HEK293 (cell line): ENCODE results near the gene HSPA8.
A peak's percentile ranks its signal among the peaks of the same experiment; 100 is the strongest.

Experiments
- CTCF ChIA-PET: fragments of 350-600 bp; formaldehyde crosslinking; extraction: SDS; loops from one replicate; lab custom pipeline; 2021; ENCODE audit warnings: antibody characterized with exemption; lab: Yijun Ruan, JAX
- POLR2A ChIA-PET: fragments of 300-600 bp; formaldehyde crosslinking; extraction: SDS; loops from one replicate; lab custom pipeline; 2020; ENCODE audit warnings: antibody characterized with exemption, inconsistent platforms; lab: Yijun Ruan, JAX
- H3K27ac ChIP-seq: fragments of 200-500 bp; sonication (Bioruptor generic); 2 replicates; pipeline ENCODE4 v1.5.1; 2014; ENCODE audit warnings: low read depth, low read length, control low read depth, inconsistent platforms; ENCODE audit errors: extremely low read depth
- H3K36me3 ChIP-seq, 2 experiments: fragments of 200-500 bp in 1 of 2; sonication (Bioruptor generic) in 1 of 2; 1 replicate in 1 of 2; 2 replicates in 1 of 2; pipeline ENCODE4 v1.5.1; 2014 to 2017; ENCODE audit warnings: inconsistent platforms in 2 of 2, low read length in 2 of 2; ENCODE audit not compliant: control insufficient read depth in 2 of 2, insufficient read depth in 1 of 2
- H3K4me1 ChIP-seq: fragments of 200-500 bp; sonication (Bioruptor generic); 2 replicates; pipeline ENCODE4 v1.5.1; 2014; ENCODE audit warnings: mild to moderate bottlenecking, low read length, inconsistent platforms; ENCODE audit not compliant: control insufficient read depth, insufficient read depth
- H3K4me3 ChIP-seq: 2 replicates; pipeline ENCODE4 v1.5.1; 2011; ENCODE audit warnings: low read depth, mild to moderate bottlenecking, control low read depth, low read length, moderate library complexity
- H3K9me3 ChIP-seq: fragments of 200-500 bp; sonication (Bioruptor generic); 2 replicates; pipeline ENCODE4 v1.5.1; 2014; ENCODE audit warnings: low read depth, low read length, inconsistent platforms; ENCODE audit not compliant: control insufficient read depth, insufficient read depth
- GLIS1 ChIP-seq: fragments of 450-650 bp; formaldehyde crosslinking; IDR thresholded peaks from 2 replicates; pipeline ENCODE4 v1.5.1; 2016; ENCODE audit warnings: missing biosample characterization, missing genetic modification characterization
- GLIS2 ChIP-seq: fragments of 450-650 bp; formaldehyde crosslinking; IDR thresholded peaks from 2 replicates; pipeline ENCODE4 v1.5.1; 2016; ENCODE audit warnings: missing biosample characterization, missing genetic modification characterization
- HIC1 ChIP-seq: fragments of 450-650 bp; formaldehyde crosslinking; IDR thresholded peaks from 2 replicates; pipeline ENCODE4 v1.5.1; 2016; ENCODE audit warnings: missing biosample characterization, missing genetic modification characterization
- MYNN ChIP-seq: fragments of 450-650 bp; formaldehyde crosslinking; IDR thresholded peaks from 2 replicates; pipeline ENCODE4 v1.5.1; 2016; ENCODE audit warnings: missing biosample characterization, missing genetic modification characterization, borderline replicate concordance
- SP3 ChIP-seq: fragments of 450-650 bp; formaldehyde crosslinking; IDR thresholded peaks from 2 replicates; pipeline ENCODE4 v1.5.1; 2016; ENCODE audit warnings: missing biosample characterization, missing genetic modification characterization
- YY2 ChIP-seq: fragments of 450-650 bp; formaldehyde crosslinking; IDR thresholded peaks from 2 replicates; pipeline ENCODE4 v1.5.1; 2016; ENCODE audit warnings: missing biosample characterization, missing genetic modification characterization
- ZBTB10 ChIP-seq: fragments of 450-650 bp; formaldehyde crosslinking; IDR thresholded peaks from 2 replicates; pipeline ENCODE4 v1.5.1; 2016; ENCODE audit warnings: missing biosample characterization, missing genetic modification characterization
- ZBTB8A ChIP-seq: fragments of 450-650 bp; formaldehyde crosslinking; IDR thresholded peaks from 2 replicates; pipeline ENCODE4 v1.5.1; 2016; ENCODE audit warnings: missing biosample characterization, missing genetic modification characterization
- ZNF140 ChIP-seq: fragments of 450-650 bp; formaldehyde crosslinking; IDR thresholded peaks from 2 replicates; pipeline ENCODE4 v1.5.1; 2016; ENCODE audit warnings: missing biosample characterization, missing genetic modification characterization
- ZNF146 ChIP-seq: fragments of 450-650 bp; formaldehyde crosslinking; IDR thresholded peaks from 2 replicates; pipeline ENCODE4 v1.5.1; 2016; ENCODE audit warnings: missing biosample characterization, missing genetic modification characterization
- ZNF157 ChIP-seq: fragments of 450-650 bp; formaldehyde crosslinking; IDR thresholded peaks from 2 replicates; pipeline ENCODE4 v1.5.1; 2016; ENCODE audit warnings: missing biosample characterization, missing genetic modification characterization
- ZNF202 ChIP-seq: fragments of 450-650 bp; formaldehyde crosslinking; IDR thresholded peaks from 2 replicates; pipeline ENCODE4 v1.5.1; 2016; ENCODE audit warnings: missing biosample characterization, missing genetic modification characterization, borderline replicate concordance
- ZNF248 ChIP-seq: fragments of 450-650 bp; formaldehyde crosslinking; IDR thresholded peaks from 2 replicates; pipeline ENCODE4 v1.5.1; 2017; ENCODE audit warnings: missing biosample characterization, missing genetic modification characterization
- ZNF335 ChIP-seq: fragments of 450-650 bp; formaldehyde crosslinking; conservative IDR thresholded peaks from 2 replicates; pipeline ENCODE4 v1.5.1; 2016; ENCODE audit warnings: missing biosample characterization, missing genetic modification characterization
- ZNF341 ChIP-seq: fragments of 450-650 bp; formaldehyde crosslinking; IDR thresholded peaks from 2 replicates; pipeline ENCODE4; 2016; ENCODE audit warnings: low read depth, missing biosample characterization, missing genetic modification characterization
- ZNF513 ChIP-seq: fragments of 450-650 bp; IDR thresholded peaks from 2 replicates; pipeline ENCODE4 v1.5.1; 2018; ENCODE audit warnings: missing biosample characterization, missing genetic modification characterization
- ZNF518A ChIP-seq: fragments of 450-650 bp; formaldehyde crosslinking; conservative IDR thresholded peaks from 2 replicates; pipeline ENCODE4 v1.5.1; 2016; ENCODE audit warnings: low read depth, missing biosample characterization, missing genetic modification characterization
- ZNF549 ChIP-seq: fragments of 450-650 bp; IDR thresholded peaks from 2 replicates; pipeline ENCODE4 v1.5.1; 2018; ENCODE audit warnings: missing biosample characterization, missing genetic modification characterization, mild to moderate bottlenecking, inconsistent platforms, moderate library complexity
- ZNF571 ChIP-seq: fragments of 450-650 bp; formaldehyde crosslinking; IDR thresholded peaks from 2 replicates; pipeline ENCODE4 v1.5.0; 2017; ENCODE audit warnings: missing biosample characterization, missing genetic modification characterization
- ZNF580 ChIP-seq: fragments of 450-650 bp; formaldehyde crosslinking; IDR thresholded peaks from 2 replicates; pipeline ENCODE4 v1.5.1; 2016; ENCODE audit warnings: missing biosample characterization, missing genetic modification characterization
- ZNF600 ChIP-seq: fragments of 450-650 bp; formaldehyde crosslinking; IDR thresholded peaks from 2 replicates; pipeline ENCODE4 v1.5.1; 2016; ENCODE audit warnings: missing biosample characterization, missing genetic modification characterization
- ZNF626 ChIP-seq: fragments of 450-650 bp; sonication (Bioruptor Pico); formaldehyde crosslinking; IDR thresholded peaks from 2 replicates; pipeline ENCODE4 v1.5.1; 2018; ENCODE audit warnings: missing biosample characterization, missing genetic modification characterization, inconsistent platforms
- ZNF654 ChIP-seq: fragments of 450-650 bp; formaldehyde crosslinking; IDR thresholded peaks from 2 replicates; pipeline ENCODE4 v1.5.1; 2016; ENCODE audit warnings: low read depth, missing biosample characterization, missing genetic modification characterization
- ZNF677 ChIP-seq: fragments of 450-650 bp; IDR thresholded peaks from 2 replicates; pipeline ENCODE4 v1.5.0; 2018; ENCODE audit warnings: missing biosample characterization, mild to moderate bottlenecking, missing genetic modification characterization, moderate library complexity
- ZNF768 ChIP-seq: fragments of 450-650 bp; formaldehyde crosslinking; IDR thresholded peaks from 2 replicates; pipeline ENCODE4 v1.5.1; 2018; ENCODE audit warnings: missing biosample characterization, mild to moderate bottlenecking, missing genetic modification characterization
- ZNF843 ChIP-seq: fragments of 450-650 bp; formaldehyde crosslinking; IDR thresholded peaks from 2 replicates; pipeline ENCODE4 v1.5.1; 2016; ENCODE audit warnings: missing biosample characterization, missing genetic modification characterization

Gene HSPA8

GRCh38 chr11:123061403-123062157 is at the start of gene HSPA8:
TSS of gene HSPA8 (minus strand) at chr11:123062136. CDS start at chr11:123061324, 812 bp downstream.
- Histone ChIP-seq H3K4me1 (no peaks in the 10 kb centered on the region), H3K36me3 (peaks cover 6 to 52% of the 10 kb centered on the region in 2 experiments), H3K9me3 (no peaks in the 10 kb centered on the region), H3K27ac (peak within 1 kb of the TSS; percentile 92), H3K4me3 (peak within 1 kb of the TSS; percentile 88)
- ChIA-PET POLR2A (interaction anchor here (0.6 to 2.3 kb wide), 46 partner anchors 8 to 1769 kb away, joined by 3 to 31 read pairs (median 4); partner anchors contain the start of genes SC5D and UBASH3B), CTCF (interaction anchor here (0.5 to 0.7 kb wide), 5 partner anchors 17 to 412 kb away, joined by 3 to 5 read pairs (median 4); no protein-coding TSS in a partner anchor)
- TF ChIP-seq ZNF571 (tag by site-specific recombination) (no peak), ZNF513 (tag by site-specific recombination) (0 out of 2 replicates have a peak, but pooled peaks have one; percentile 7), ZNF843 (tag by site-specific recombination) (no peak), ZNF626 (tag by site-specific recombination) (no peak), ZNF248 (tag by site-specific recombination) (no peak), MYNN (tag by site-specific recombination) (no peak), ZNF157 (no peak), ZNF677 (no peak), ZBTB8A (no peak), ZNF518A (no peak), ZNF341 (tag by site-specific recombination) (no peak), HIC1 (tag by site-specific recombination) (0 out of 2 replicates have a peak, but pooled peaks have one; percentile 20), ZNF146 (tag by site-specific recombination) (no peak), ZNF600 (no peak), ZNF335 (tag by site-specific recombination) (no peak), YY2 (tag by site-specific recombination) (no peak), ZNF580 (tag by site-specific recombination) (no peak), ZNF202 (tag by site-specific recombination) (no peak), ZNF654 (tag by site-specific recombination) (no peak), ZNF140 (no peak), ZBTB10 (tag by site-specific recombination) (0 out of 2 replicates have a peak, but pooled peaks have one; percentile 13), GLIS2 (peak; percentile 10; the same call in 1 of the 2 replicates), ZNF768 (no peak), ZNF549 (no peak), SP3 (tag by site-specific recombination) (no peak), GLIS1 (tag by site-specific recombination) (no peak)
